IPS DF 6.9 (cell line): ENCODE results near the gene MAPK10.

ENCODE experiments used
- DNase-seq: peaks from one replicate; pipeline ENCODE4 v3.0.0-alpha.2; 2013; ENCODE audit warnings: low read depth, low spot score
- H3K27ac ChIP-seq: one replicate; pipeline ENCODE4 v1.5.1; 2013; ENCODE audit warnings: low read length, control low read depth
- H3K27me3 ChIP-seq: 2 replicates; pipeline ENCODE4 v1.6.1; 2013; ENCODE audit warnings: mild to moderate bottlenecking, low read length; ENCODE audit not compliant: control insufficient read depth, insufficient read depth
- H3K36me3 ChIP-seq: 2 replicates; pipeline ENCODE4 v1.6.1; 2013; ENCODE audit warnings: low read length; ENCODE audit not compliant: control insufficient read depth, insufficient read depth
- H3K4me1 ChIP-seq: 2 replicates; pipeline ENCODE4 v1.6.1; 2013; ENCODE audit warnings: low read length; ENCODE audit not compliant: control insufficient read depth, insufficient read depth
- H3K4me3 ChIP-seq: 2 replicates; pipeline ENCODE4 v1.5.1; 2013; ENCODE audit warnings: mild to moderate bottlenecking, low read length
- H3K9me3 ChIP-seq: 2 replicates; pipeline ENCODE4 v1.6.1; 2013; ENCODE audit warnings: low read length, inconsistent platforms; ENCODE audit not compliant: control insufficient read depth, insufficient read depth
- WGBS: extraction: QIAGEN DNeasy Blood & Tissue Kit; methylation state at CpG from one replicate; pipeline ENCODE4 v1.1.7; 2013; ENCODE audit warnings: mixed read lengths, missing lambda C conversion rate; ENCODE audit not compliant: insufficient read length, insufficient coverage; 5-methylcytosine and 5-hydroxymethylcytosine counted together

MAPK10 gene

DNA sequence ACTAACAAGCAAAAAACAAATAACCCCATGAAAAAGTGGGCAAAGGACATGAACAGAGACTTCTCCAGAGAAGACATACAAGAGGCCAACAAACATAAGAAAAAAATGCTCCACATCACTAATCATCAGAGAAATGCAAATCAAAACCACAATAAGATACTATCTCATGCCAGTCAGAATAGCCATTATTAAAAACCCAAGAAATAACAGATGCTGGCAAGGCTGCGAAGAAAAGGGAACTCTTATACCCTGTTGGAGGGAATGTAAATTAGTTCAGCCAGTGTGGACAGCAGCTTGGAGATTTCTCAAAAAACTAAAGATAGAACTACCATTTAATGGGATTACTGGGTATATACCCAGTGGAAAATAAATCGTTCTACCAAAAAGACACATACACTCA is 79.6 kb downstream of the MAPK10 start:
- no CpG with 5 or more reads among the region's 2 CpGs for WGBS
- Histone ChIP-seq H3K27ac (no peak overlapping the region), H3K27me3 (no peaks in the 10 kb centered on the region), H3K4me3 (no peak overlapping the region), H3K9me3 (no peaks in the 10 kb centered on the region), H3K4me1 (no peaks in the 10 kb centered on the region), H3K36me3 (no peaks in the 10 kb centered on the region)
- no peak for DNase-seq

DNA sequence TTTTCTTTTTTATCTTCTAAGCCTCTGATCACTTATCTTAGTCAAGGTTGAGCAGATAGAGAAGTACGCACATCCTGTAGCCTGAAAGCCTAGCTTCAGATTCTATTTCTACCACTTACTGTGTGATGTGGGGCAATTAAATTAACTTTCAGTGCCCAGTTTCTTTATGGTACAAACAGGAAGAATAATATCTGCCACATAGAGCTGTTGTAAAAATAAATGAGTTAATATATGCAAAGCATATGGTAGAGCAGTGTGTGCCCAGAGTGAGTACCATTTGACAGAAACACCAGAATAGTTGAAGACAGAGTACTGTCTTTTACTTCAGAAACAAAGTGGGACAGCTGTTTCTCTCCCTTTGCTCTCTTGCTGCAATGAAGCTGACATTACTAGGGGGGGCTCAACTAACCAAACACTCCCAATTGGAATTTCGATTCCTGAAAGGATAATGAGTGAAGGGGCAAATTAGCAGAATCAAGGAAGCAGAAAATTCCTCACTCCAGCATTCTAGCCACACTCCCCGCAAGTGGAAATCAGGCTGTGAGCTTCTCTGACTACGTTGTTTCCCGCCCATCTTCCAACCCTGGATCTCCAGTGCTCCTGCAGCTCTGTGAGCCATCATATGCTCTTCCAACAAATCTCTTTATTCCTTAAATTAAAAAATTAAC is 80.4 kb downstream of the MAPK10 start:
- Histone ChIP-seq H3K27ac (no peak overlapping the region), H3K36me3 (no peaks in the 10 kb centered on the region), H3K4me3 (no peak overlapping the region), H3K4me1 (no peaks in the 10 kb centered on the region), H3K9me3 (no peaks in the 10 kb centered on the region), H3K27me3 (no peaks in the 10 kb centered on the region)
- WGBS = no CpG with 5 or more reads among the region's 5 CpGs
- DNase-seq = no peak

DNA sequence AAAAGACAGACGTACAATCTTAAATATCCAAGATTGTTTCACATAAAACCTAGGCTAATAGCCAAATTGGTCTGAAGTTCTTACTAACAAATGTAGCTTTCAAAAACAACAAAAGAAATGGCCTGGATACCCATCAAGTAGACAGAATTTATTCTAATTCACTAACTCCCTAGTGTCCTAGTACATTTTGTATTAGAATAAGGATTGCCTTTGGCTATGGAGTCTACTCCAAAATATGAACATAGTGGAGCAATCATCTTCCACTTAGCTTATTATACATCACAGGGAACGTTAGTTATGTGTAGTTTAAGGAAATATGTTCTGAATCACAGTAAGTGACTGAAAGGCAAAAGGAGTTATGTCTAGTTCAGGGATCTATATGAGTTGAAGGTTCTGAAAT is 81.7 kb downstream of the MAPK10 start:
- no CpG with 5 or more reads among the region's 2 CpGs for WGBS
- H3K27me3 ChIP-seq = no peaks in the 10 kb centered on the region
- no peaks in the 10 kb centered on the region for H3K9me3 ChIP-seq
- no peaks in the 10 kb centered on the region for H3K4me1 ChIP-seq
- DNase-seq = no peak
- no peak overlapping the region for H3K4me3 ChIP-seq
- no peaks in the 10 kb centered on the region for H3K36me3 ChIP-seq
- no peak overlapping the region for H3K27ac ChIP-seq

DNA sequence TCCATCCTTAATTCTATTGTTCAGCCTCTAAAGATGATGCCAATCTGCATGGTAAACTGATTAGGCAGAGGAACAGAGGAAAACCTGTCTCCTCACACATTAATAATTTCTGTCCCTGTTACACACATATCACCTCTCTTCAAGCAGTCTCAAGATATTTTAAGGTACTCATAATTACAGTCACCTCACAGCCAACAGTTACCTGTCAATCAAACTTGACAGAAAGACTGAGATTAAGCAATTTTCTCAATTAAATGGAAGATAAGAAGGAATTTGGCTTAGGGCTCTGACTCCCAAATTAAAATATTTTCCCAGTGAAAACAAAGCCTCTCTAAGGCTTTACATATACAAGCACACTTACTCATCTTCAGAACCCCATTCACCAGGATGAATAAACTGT is 85.2 kb downstream of the MAPK10 start:
- DNase-seq = no peak
- H3K27ac ChIP-seq = no peak overlapping the region
- no peaks in the 10 kb centered on the region for H3K27me3 ChIP-seq
- no peak overlapping the region for H3K4me3 ChIP-seq
- H3K9me3 ChIP-seq = no peaks in the 10 kb centered on the region
- H3K36me3 ChIP-seq = no peaks in the 10 kb centered on the region
- H3K4me1 ChIP-seq = no peaks in the 10 kb centered on the region

DNA sequence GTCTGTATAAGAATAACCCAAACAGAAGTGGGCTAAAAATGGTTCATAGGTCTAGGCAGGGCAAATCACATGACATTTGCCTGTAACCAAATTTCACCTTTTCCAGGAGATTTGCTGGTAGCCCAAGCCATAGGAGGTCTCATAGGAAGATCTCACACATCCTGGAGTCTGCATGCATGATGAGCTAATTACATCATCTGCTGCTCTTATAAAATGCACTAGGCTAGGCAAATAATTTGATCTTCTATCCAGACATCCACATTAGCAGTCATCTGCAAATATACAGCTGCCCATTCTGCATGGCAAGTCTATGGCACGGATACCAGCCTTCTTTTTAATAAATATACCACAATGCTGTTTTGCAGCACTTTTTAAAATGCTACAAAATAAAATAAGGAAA is 87.2 kb downstream of the MAPK10 start:
- H3K4me1 ChIP-seq = no peaks in the 10 kb centered on the region
- no peaks in the 10 kb centered on the region for H3K9me3 ChIP-seq
- no peaks in the 10 kb centered on the region for H3K27me3 ChIP-seq
- WGBS = no CpG with 5 or more reads among the region's 1 CpG
- H3K27ac ChIP-seq = no peak overlapping the region
- no peak for DNase-seq
- no peak overlapping the region for H3K4me3 ChIP-seq
- H3K36me3 ChIP-seq = no peaks in the 10 kb centered on the region

DNA sequence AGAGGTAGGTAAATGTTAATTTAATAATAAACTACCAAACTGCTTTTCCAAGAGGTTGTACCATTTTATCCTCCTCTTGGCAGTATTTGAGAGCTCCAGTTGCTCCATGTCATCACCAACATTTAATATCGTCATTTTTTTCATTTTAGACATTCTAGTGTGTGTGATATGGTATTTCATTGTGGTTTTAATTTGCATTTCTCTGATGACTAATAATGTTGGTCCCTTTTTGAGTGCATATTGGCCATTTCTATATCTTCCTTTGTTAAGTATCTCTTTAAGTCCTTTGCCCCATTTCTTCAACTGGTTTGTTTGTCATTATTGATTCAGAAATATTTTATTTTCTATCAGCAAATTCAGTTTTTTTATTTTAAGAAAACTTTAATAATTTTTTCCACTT is 88.8 kb downstream of the MAPK10 start:
- H3K27ac ChIP-seq = no peak overlapping the region
- DNase-seq = no peak
- H3K27me3 ChIP-seq = no peaks in the 10 kb centered on the region
- WGBS = no CpG with 5 or more reads among the region's 1 CpG
- no peaks in the 10 kb centered on the region for H3K36me3 ChIP-seq
- no peaks in the 10 kb centered on the region for H3K9me3 ChIP-seq
- no peak overlapping the region for H3K4me3 ChIP-seq
- no peaks in the 10 kb centered on the region for H3K4me1 ChIP-seq

DNA sequence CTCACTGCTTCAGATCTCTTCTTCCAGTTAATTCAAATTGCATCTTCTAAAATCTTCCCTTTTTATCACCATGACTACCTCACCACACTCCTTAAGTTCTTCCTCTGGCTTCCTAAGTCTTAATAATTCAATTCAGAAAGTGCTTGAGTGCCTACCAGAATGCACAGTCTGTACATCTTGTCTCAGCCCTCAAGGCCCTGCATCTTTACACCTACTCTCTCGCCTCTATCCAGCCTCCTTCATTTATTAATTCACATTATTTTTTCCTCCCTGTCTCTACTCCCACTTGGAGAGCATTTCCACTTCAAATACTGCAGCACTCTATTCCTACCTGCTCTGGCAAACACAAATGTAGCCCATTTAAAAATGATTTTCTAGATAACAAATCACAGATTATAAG is 90.5 kb downstream of the MAPK10 start:
- no peaks in the 10 kb centered on the region for H3K27me3 ChIP-seq
- no peaks in the 10 kb centered on the region for H3K4me1 ChIP-seq
- H3K36me3 ChIP-seq = no peaks in the 10 kb centered on the region
- no peaks in the 10 kb centered on the region for H3K9me3 ChIP-seq
- 100% methylated on average over 1 of the region's 1 CpG for WGBS
- DNase-seq = no peak
- no peak overlapping the region for H3K27ac ChIP-seq
- no peak overlapping the region for H3K4me3 ChIP-seq

DNA sequence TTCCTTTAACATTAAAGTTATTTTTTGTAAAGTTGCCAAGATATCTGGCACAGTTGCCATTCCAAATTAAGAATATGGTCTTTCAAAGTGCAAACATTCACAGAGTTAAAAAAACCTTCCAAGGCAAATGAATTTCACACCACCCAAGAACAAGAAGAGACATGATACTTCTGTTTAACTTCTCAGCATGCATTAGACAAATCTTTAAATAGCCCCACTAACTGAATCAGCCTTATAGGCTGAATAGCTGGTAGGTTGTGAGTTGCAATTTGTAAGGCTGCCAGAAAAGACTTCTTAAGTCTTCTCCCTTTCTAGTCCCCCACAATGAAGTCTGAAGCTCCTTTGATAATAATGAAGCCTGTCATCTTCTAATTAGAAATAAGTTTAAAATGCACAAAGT is 95.6 kb downstream of the MAPK10 start:
- Histone ChIP-seq H3K4me3 (no peak overlapping the region), H3K4me1 (no peaks in the 10 kb centered on the region), H3K27me3 (no peaks in the 10 kb centered on the region), H3K36me3 (no peaks in the 10 kb centered on the region), H3K9me3 (no peaks in the 10 kb centered on the region), H3K27ac (no peak overlapping the region)
- DNase-seq = no peak

DNA sequence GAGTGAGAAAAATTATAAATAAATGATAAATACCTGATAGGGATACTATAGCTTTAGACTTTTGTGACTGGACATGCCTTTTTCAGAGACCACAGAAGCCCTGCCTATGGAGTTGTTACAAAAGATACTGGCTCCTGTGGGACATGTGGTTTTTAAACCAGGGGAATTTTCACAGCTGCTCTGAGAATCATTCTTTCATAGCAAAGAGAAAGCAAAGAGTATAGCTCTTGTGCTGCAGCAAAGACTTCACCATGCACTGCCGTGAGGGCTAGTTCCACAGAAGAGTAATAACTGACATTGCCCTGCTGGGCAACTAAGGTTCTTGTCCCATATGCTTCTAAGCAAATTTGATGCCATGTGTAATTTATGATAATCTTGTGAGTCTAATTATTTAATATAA is 98.2 kb downstream of the MAPK10 start:
- Histone ChIP-seq H3K9me3 (no peaks in the 10 kb centered on the region), H3K4me1 (no peaks in the 10 kb centered on the region), H3K27me3 (no peaks in the 10 kb centered on the region), H3K27ac (no peak overlapping the region), H3K36me3 (no peaks in the 10 kb centered on the region), H3K4me3 (no peak overlapping the region)
- WGBS = no CpG with 5 or more reads among the region's 1 CpG
- no peak for DNase-seq

DNA sequence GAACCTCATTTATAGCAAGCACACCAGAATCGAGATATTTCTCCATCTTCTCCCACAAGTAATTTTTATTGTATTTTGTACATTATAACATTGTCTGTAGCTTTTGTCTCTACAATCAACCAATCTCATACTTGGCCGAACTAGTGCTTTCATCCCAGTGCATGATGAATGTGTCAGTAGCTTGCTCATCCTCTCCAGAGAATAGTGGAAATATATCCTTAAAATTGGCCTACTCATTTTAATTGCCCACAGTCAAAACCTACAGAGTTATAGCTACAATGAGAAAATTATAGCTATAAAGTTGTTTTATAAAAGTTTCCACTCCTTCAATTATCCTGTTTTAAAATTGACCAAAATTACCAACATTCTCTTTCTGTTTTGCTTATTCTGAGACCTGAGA is 103.8 kb downstream of the MAPK10 start:
- Histone ChIP-seq H3K27ac (no peak overlapping the region), H3K27me3 (no peaks in the 10 kb centered on the region), H3K9me3 (no peaks in the 10 kb centered on the region), H3K4me1 (no peaks in the 10 kb centered on the region), H3K4me3 (no peak overlapping the region), H3K36me3 (no peaks in the 10 kb centered on the region)
- no peak for DNase-seq
- no CpG with 5 or more reads among the region's 2 CpGs for WGBS

DNA sequence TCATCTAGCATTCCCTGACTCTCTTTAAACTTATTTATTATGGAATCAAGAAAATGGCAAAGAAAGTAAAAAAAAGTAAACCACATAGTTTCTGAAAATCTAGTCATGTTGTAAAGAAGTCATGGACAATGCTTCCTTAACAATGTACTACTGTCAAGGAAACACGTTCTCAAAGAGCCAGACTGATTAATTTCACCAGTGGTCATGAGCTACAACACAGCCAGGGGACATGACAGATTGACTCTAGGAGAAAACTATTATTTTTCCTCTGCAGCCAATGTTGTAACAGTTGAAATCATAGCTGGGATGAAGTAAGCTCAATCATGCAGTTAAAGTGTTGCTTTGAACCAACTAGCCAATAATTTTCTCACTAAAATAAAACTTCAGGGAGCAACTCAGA is 109.2 kb downstream of the MAPK10 start:
- H3K27ac ChIP-seq = no peak overlapping the region
- no peaks in the 10 kb centered on the region for H3K36me3 ChIP-seq
- H3K4me1 ChIP-seq = no peaks in the 10 kb centered on the region
- H3K27me3 ChIP-seq = no peaks in the 10 kb centered on the region
- WGBS = no CpG with 5 or more reads among the region's 1 CpG
- no peak for DNase-seq
- H3K4me3 ChIP-seq = no peak overlapping the region
- H3K9me3 ChIP-seq = no peaks in the 10 kb centered on the region
